HG03095 (cell line): ENCODE measurements around the gene RELB.
A peak's percentile ranks its signal among the peaks of the same experiment; 100 is the strongest.

Experiments
- ATAC-seq: cut with Tn5 transposase; IDR thresholded peaks from one replicate; pipeline ENCODE4 v1.9.1; 2021; ENCODE audit warnings: moderate library complexity; ENCODE audit not compliant: unreplicated experiment

Gene RELB

GRCh38 chr19:45057444-45057843, 56.2 kb downstream of the RELB start:
- ATAC-seq: no peak

- ATAC-seq: no peak
These were observed 57.4 kb downstream of the RELB start for GRCh38 chr19:45058622-45059159.

- no peak for ATAC-seq
These were observed 58.1 kb downstream of the RELB start for GRCh38 chr19:45059258-45059965.

- no peak for ATAC-seq
These were observed 60.7 kb downstream of the RELB start for GRCh38 chr19:45061965-45062364.

GRCh38 chr19:45063851-45064801, 62.9 kb downstream of the RELB start:
- ATAC-seq: no peak

GRCh38 chr19:45066921-45067661, 65.8 kb downstream of the RELB start:
- no peak for ATAC-seq

GRCh38 chr19:45068041-45068440, 66.8 kb downstream of the RELB start:
- no peak for ATAC-seq

GRCh38 chr19:45069056-45069455, 67.8 kb downstream of the RELB start:
- ATAC-seq: no peak

GRCh38 chr19:45070214-45070613, 69.0 kb downstream of the RELB start:
- ATAC-seq: no peak

GRCh38 chr19:45070861-45071544, 69.7 kb downstream of the RELB start:
- no peak for ATAC-seq

- no peak for ATAC-seq
These were observed 70.3 kb downstream of the RELB start for GRCh38 chr19:45071545-45071938.

GRCh38 chr19:45071969-45072790, 70.9 kb downstream of the RELB start:
- no peak for ATAC-seq

- no peak for ATAC-seq
These were observed 73.6 kb downstream of the RELB start for GRCh38 chr19:45074744-45075300.

- ATAC-seq: peak; percentile 53
These were observed 74.2 kb downstream of the RELB start for GRCh38 chr19:45075301-45076028.

- peak; percentile 35 for ATAC-seq
These were observed 75.0 kb downstream of the RELB start, which contains the start of gene ZNF296 for GRCh38 chr19:45076029-45076850. Gene ZNF296, minus strand, starts transcription at chr19:45076478. Its CDS starts 105 bp downstream, at chr19:45076373.

- ATAC-seq: no peak
These were observed 75.8 kb downstream of the RELB start for GRCh38 chr19:45076851-45077730.
